Erythroblast (primary cell): ENCODE results near the gene SUGCT.

Experiments
- GATA1 ChIP-seq: IDR thresholded peaks from 2 replicates; pipeline ENCODE4 v1.6.1; 2011; ENCODE audit warnings: low read depth, mild to moderate bottlenecking, control low read depth, low read length, moderate library complexity
- POLR2A ChIP-seq: IDR thresholded peaks from 2 replicates; pipeline ENCODE4 v1.6.1; 2011; ENCODE audit warnings: mild to moderate bottlenecking, low read length

GRCh38 chr7:40315277-40315676, 180.5 kb downstream of the SUGCT start:
- no peak for TF ChIP-seq POLR2A
- no peak for TF ChIP-seq GATA1
